NCI-H1092 (cell line): ENCODE results near the gene CDH4.

Experiments used
- DNase-seq: peaks from one replicate; lab custom pipeline; 2025; lab: John Stamatoyannopoulos, UW

Gene CDH4

GRCh38 chr20:61493798-61494305 is 241.8 kb downstream of the CDH4 start:
- no peak for DNase-seq

- no peak for DNase-seq
These were observed 242.9 kb downstream of the CDH4 start for GRCh38 chr20:61494763-61495575.

DNA sequence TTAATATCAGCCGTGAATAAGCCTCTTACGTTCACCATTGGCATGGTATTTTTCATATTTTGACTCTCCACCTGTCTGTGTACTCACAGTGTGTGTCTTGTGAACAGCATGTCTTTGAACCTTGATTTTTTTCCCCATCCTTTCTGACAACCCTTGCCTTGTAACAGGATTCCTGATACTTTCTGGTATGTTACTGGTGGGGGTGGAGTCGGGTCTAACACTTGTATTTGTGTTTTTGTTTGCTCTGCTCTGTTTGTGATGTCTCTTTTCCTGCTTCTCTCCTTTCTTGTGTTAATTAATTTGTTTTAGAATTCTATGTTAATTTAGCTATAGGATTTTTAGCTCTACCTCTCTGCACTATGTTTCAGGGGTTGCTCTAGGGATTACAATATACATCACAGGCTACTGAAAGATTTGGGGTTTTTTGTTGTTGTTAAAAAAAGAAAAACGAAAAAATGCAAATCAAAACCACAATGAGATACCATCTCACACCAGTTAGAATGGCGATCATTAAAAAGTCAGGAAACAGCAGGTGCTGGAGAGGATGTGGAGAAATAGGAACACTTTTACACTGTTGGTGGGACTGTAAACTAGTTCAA is 245.1 kb downstream of the CDH4 start:
- DNase-seq = no peak

GRCh38 chr20:61499859-61500554 is 247.9 kb downstream of the CDH4 start:
- no peak for DNase-seq

DNA sequence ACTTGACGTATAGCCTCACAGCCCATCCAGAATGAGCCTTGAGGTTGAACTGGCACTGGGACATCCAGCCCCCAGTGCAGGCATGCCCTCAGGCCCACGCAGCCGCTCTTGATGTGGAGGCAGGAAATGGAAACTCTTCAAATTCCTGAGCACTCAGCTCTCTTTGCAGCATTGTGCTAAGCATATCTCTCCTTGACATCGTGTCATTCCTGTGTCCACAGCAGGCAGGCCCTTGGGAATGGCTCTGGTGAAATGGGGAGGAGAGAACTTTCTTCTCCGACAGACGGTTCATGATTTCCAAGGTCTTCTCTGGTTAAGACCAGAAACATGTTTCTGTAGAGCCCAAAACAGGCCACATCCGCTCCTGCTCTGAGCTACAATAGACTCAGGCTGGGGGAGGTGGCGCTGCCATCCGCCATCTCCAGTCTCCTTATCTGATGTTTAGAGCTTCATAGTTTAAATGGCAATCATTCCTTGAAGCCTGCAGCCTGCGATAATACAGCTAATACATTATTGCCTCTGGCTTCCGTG is 248.8 kb downstream of the CDH4 start:
- DNase-seq = no peak

GRCh38 chr20:61502433-61502832 is 250.4 kb downstream of the CDH4 start:
- no peak for DNase-seq

GRCh38 chr20:61503106-61503505 is 251.0 kb downstream of the CDH4 start:
- no peak for DNase-seq

GRCh38 chr20:61505508-61505907 is 253.4 kb downstream of the CDH4 start:
- DNase-seq = no peak

GRCh38 chr20:61507778-61508177 is 255.7 kb downstream of the CDH4 start:
- DNase-seq = no peak

- no peak for DNase-seq
These were observed 256.4 kb downstream of the CDH4 start for GRCh38 chr20:61508301-61509096.

GRCh38 chr20:61510778-61511330 is 258.8 kb downstream of the CDH4 start:
- no peak for DNase-seq

GRCh38 chr20:61512475-61512874 is 260.4 kb downstream of the CDH4 start:
- DNase-seq = no peak

DNA sequence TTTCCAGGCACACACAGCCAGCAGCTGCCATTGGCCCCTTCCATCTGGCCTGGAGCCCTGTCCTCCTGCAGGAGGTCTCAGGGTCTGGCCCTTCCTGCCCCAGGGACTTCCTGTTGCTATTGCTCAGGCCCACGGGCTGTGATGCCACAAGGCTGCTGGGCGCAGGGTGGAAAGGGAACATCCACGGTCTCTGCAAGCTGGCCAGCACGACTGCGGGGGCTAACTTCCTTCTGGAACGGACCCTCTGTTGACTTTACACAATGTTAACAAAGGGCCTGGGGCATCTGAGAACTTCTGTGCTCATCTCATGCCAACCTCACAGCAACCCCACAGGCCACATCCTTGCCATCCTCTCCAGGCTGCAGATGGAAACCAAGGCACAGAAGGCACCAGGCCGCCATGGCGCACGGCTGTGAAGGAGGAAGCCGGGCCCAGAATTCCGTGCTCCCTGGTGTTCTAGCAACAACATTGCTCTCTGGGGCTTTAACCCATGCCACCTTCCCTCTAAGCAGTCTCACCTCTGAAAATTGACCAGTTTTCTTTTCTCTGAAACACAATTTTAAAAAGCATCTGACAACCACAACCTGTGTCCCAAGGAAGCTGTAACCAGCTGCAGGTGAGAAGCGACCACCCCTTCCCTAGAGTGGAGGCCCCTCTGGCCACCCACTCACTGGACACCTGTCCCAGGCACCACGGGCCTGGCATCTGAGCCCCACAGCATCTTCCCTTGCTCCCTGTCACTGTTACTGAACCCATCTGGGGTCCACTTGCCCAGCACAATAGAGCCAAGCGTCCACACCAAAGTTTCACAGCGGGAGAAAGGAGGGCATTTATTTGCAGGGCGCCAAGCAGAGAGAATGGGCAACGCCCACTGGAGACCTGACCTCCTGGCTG is 261.3 kb downstream of the CDH4 start:
- DNase-seq = no peak

GRCh38 chr20:61514018-61514365 is 261.9 kb downstream of the CDH4 start:
- no peak for DNase-seq

DNA sequence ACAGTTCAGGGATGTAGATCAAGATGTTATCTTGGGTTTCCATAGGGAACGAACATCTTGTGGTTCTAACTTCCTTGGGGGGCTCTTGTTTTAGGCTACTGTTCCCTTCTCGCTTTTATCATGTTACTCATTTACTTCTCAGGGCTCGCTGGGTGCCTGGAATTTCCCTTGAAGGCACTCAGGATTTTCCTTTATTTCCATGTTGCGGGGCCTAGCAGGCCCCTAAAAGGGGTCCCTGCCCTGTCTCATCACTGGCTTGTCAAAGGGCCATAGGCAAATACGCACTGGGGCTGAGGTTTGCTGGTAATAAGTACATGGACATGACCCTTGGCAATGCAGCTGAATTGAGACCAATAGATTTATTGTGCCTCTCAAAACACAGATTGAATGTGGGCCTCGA is 262.3 kb downstream of the CDH4 start:
- DNase-seq = no peak

DNA sequence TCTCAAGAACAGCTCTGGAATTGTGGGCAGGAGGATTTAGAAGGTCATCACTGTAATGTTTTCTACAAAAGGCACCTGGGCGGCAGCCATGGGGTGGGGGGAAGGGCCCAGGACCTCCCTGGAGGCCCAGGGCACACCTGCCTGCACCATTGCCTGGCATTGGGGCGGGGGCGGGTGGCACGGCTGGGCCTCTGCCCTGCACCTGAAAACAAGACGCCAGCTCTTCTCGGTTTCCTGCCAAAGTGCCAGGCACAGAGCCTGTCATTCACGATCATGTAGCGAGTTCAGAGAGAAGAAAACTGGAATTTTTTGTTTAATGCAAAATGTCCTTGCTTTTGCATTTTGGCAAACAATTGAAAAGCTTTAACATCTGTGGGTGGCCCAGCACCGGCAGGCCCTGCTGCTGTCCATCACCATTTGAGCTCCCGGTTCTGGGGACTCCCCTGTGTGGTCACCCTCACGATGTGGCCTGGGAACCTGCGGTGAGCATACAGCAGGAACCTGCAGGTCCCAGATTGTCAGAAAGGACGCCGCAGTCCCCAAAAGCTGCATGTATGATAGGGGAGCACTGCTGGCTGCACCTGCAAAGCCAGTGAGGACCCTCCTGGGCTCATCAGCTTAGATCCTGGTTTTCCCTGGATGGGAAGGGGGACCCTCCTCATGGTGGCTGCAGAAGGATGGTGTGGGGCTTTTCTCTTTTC is 262.9 kb downstream of the CDH4 start:
- DNase-seq = no peak

GRCh38 chr20:61515922-61516321 is 263.9 kb downstream of the CDH4 start:
- DNase-seq = no peak

DNA sequence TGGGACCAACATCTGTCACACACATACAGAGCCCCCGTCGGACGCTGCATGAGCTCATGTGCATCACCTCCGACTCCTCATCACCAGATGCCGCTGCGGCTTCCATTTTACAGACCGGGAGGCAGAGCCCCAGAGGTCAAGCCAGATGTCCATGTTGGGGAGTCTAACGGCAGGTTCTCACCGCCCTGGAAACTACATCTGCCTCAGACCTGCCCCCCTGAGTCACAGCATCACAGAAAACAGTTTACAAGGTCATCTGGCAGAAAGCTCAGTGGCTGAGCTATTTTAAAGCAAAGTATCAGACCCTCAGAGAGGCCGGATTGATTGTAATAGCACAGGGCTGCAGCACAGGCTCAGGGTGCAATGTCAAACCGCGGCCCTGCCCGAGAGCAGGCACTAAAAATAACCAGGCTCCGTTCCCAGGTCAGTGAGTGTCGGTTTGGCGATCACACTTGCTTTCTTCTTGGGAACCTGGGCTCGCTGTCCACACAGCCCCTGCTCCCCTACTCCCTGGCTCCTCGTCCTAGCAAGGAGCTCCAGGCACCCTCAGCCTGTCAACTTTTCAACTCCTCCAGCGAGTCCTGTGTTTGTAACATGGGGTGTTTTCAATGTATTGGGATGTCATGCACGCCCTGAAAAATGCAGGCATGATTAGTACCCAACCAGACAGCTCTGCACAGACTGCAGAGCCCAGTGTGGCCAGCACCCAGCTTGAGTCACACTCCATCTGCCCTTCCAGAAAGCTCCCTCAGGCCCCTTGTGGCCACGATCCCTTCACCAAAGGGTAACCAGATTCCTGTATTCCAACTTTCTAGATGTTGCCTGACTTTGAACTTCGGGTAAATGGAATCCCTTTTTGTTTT is 264.5 kb downstream of the CDH4 start:
- DNase-seq = no peak

DNA sequence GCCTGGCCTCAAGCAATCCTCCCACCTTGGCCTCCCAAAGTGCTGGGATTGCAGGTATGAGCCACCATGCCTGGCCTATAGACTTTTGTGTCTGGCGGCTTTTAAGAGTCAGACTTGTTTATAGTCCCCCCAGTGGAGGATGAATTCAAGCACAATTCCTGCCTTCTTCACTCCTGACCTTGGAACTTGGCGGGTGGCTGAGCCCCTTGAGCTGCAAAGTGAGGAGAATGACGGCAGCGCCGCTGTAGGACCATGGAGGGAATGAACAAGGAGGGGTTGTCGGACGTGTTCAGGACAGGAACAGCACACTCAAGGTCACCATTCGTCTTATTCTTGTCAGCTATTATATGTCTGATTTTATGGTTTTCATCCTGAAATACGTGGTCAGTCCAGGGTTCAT is 265.4 kb downstream of the CDH4 start:
- DNase-seq = no peak
